Activated T-cell treated with anti-CD3 and anti-CD28 coated beads for 4 hours (primary cell): Measurements from ENCODE around the gene GHRH.

Source experiments
- DNase-seq: peaks from one replicate; pipeline ENCODE4 v3.0.0-alpha.2; 2020

The GHRH gene

DNA sequence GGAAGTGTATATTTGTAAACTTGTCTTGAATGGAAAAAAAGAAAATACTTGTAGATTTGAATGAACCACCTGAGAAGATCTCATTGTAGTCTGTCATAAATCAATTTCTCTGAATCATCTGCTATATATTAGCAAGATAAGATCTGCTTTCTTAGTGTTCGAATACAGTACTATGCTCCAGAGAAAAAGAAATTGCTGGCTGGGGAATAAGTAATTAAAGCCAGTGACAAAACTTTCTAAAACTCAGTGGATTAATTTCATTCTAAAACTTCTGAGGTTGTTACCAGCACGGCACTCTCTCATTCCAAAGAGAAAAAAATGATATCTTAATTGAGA is 59.8 kb downstream of the GHRH start:
- no peak for DNase-seq
